Muscle of back (tissue), 13 donors: Measurements from ENCODE around the gene RNF169. TPM values are rescaled to one million over a fixed set of nuclear protein-coding genes. Genes with fewer than 3 reads are reported as not detected.

Experiments
- DNase-seq, 3 donors: peaks; one replicate each; pipeline versions ENCODE4 v3.0.0 to v3.0.0-alpha.2; 2013
- long read RNA-seq, 9 donors: transcript quantifications; one replicate each; lab custom pipeline, GENCODE V29; 2026
- polyA plus RNA-seq, 10 donors: library from polyadenylated mRNA; unstranded; fragments of 120-200 nt; gene quantifications; one replicate each; pipeline ENCODE4 v1.2.1, GENCODE V29; 2013; ENCODE audit not compliant: insufficient read length in 10 of 10

Gene RNF169, protein sequence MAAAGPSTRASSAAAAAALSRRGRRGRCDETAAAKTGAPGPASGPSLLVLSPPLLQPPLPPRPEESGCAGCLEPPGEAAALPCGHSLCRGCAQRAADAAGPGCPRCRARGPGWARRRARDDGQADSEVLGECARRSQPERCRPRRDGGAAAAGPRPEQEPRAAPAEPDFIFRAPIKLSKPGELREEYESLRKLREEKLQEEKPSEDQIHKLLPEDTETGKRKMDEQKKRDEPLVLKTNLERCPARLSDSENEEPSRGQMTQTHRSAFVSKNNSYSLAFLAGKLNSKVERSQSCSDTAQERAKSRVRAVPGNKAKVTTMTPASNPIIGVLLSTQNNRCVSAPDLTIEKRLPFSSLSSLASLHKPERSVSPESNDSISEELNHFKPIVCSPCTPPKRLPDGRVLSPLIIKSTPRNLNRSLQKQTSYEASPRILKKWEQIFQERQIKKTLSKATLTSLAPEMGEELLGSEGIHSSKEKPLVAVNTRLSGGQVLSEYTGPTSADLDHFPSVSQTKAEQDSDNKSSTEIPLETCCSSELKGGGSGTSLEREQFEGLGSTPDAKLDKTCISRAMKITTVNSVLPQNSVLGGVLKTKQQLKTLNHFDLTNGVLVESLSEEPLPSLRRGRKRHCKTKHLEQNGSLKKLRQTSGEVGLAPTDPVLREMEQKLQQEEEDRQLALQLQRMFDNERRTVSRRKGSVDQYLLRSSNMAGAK
- 10 to 100 TPM in 9 of 10 donors, 1 to 10 TPM in 1; 8.9 to 14.0 (median 12.2) TPM for polyA plus RNA-seq
- long read RNA-seq, donor 1, full-length matches to known transcripts = 3 of 3 reads
- long read RNA-seq, donor 1, partial matches to known transcripts = 0 of 3 reads
- long read RNA-seq, donor 1, other reads (novel, unspliced or antisense) = 0 of 3 reads
- long read RNA-seq, donor 2 = 0 reads
- long read RNA-seq, donor 3 = 0 reads
- long read RNA-seq, donor 4, full-length matches to known transcripts = 1 of 1 reads
- long read RNA-seq, donor 4, partial matches to known transcripts = 0 of 1 reads
- long read RNA-seq, donor 4, other reads (novel, unspliced or antisense) = 0 of 1 reads
- long read RNA-seq, donor 5, full-length matches to known transcripts = 1 of 1 reads
- long read RNA-seq, donor 5, partial matches to known transcripts = 0 of 1 reads
- long read RNA-seq, donor 5, other reads (novel, unspliced or antisense) = 0 of 1 reads
- long read RNA-seq, donor 6, full-length matches to known transcripts = 3 of 3 reads
- long read RNA-seq, donor 6, partial matches to known transcripts = 0 of 3 reads
- long read RNA-seq, donor 6, other reads (novel, unspliced or antisense) = 0 of 3 reads
- long read RNA-seq, donor 7 = 0 reads
- long read RNA-seq, donor 8, full-length matches to known transcripts = 1 of 1 reads
- long read RNA-seq, donor 8, partial matches to known transcripts = 0 of 1 reads
- long read RNA-seq, donor 8, other reads (novel, unspliced or antisense) = 0 of 1 reads
- long read RNA-seq, donor 9 = 0 reads

- DNase-seq = peak; percentile 94 to 98 (median 95)
Measured at GRCh38 chr11:74748211-74749126, at the start of gene RNF169. Gene RNF169 (plus strand): TSS chr11:74748849. CDS start chr11:74748881, 32 bp downstream.

- no peak for DNase-seq
Measured at GRCh38 chr11:74699615-74700396, 48.8 kb upstream of the RNF169 start.

GRCh38 chr11:74701351-74701750 is 47.3 kb upstream of the RNF169 start:
- DNase-seq = no peak

GRCh38 chr11:74702383-74703007 is 46.2 kb upstream of the RNF169 start:
- DNase-seq = peak; percentile 64 to 79 (median 70)

DNA sequence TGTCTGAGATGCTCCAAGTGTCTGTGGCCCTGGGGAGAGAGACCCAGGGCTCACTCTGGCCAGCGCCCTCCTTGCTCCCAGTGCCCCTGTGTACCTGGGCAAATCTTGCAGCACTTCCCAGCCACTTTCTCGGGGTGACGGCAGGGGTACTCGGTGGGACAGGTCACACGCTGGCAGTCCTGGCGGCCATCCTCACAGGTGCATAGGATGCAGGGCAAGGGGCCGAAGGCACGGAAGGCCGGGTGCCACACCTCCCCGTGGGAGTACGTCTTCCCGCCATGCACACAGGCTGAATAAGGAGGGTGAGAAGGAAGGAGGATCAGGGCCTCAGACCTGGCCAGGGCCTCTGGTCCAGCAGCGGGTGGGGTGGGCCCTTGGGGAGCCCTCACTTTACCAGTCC is 45.4 kb upstream of the RNF169 start:
- DNase-seq = no peak

- no peak for DNase-seq
Measured at GRCh38 chr11:74707182-74707581, 41.5 kb upstream of the RNF169 start.

GRCh38 chr11:74707602-74708510 is 40.8 kb upstream of the RNF169 start:
- DNase-seq = no peak

GRCh38 chr11:74709175-74709574 is 39.5 kb upstream of the RNF169 start:
- no peak for DNase-seq

DNA sequence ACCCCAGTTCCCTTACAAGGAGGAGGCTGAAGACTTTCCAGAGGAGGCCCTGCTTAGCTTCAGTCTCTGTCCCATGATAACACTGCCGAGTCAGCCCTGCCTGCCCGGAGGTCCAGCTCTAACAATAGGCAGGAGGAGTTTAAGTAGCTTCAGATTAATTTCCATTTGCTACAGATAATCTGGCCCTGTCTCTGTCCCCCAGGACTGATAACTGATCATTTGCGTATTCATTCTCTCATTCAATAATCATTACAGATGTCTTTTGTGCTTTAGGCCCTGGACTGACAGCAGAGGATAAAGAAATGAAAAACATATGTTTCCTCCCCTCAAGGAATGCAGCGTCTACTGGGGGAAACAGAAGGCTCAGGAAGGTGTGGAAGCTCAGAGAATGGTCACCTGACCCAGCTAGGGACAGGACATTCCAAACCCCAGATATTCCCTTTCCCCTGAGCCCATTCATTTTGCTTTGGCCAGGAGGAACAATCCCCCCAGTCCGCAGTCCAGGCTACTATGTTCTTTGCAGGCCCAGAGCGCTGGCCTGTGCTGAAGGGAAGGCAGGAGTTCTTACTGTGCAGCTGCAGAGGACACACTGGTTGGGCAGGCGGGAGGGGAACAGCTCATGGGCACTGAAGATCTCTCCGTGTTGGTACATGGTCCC is 38.2 kb upstream of the RNF169 start:
- DNase-seq = peak; percentile 67 to 92 (median 81)

DNA sequence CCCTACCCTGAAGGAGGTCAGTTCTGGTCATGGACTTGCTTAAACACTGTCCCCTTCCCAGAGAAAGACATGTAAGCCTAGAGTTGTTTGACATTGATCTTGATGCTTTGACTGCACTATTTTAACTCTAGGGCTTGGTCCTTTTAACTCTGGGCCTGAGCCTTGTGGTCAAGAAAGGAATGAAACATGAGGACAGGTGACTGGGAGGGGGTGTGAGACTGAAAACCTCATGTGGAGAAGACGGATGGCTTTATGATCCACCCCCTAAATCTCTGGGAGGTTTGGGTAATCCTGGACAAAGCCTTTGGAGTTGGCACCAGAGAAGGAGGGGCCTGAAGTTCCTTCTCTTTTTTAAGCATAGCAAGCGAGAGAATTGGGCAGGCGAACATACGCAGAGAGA is 35.0 kb upstream of the RNF169 start:
- DNase-seq = no peak

DNA sequence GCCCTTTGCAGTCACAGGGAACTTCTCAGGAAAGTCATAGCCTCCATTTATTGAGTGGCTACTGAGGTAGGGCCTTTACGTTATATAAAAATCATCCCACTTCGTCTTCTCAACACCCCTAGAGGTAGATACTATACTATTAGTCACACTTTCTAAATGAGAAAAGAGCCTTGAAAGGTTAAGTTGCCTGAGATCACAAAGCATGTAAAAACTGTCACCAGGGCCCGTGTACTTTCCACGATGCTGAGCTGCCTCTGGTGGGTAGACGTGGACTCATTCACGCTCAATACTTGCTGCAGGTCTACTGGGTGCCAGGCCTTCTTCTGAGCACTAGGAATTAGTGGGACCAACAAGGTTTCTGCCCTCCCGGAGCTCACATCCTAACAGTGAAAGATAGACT is 33.7 kb upstream of the RNF169 start:
- no peak for DNase-seq

- peak in 2 of 3 donors; percentile 27 to 45 for DNase-seq
Measured at GRCh38 chr11:74717221-74717969, 31.3 kb upstream of the RNF169 start.

DNA sequence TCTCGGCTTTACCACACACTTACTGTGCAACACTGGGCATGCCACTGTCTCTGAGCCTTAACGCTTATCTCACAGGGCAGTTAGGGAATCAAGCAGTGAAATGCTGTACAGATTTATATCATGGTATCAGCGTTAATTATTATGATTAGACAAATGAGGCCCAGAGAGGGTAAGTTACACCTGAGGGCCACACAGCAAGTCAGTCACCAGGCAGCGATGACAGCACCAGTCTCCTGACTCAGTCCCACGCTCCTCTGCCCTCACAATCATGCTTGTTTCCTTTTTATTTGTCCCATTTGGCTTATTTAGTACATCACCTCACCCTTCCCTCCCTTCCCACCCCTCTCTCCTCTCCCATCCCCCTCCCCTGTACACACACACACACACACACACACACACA is 29.6 kb upstream of the RNF169 start:
- no peak for DNase-seq

GRCh38 chr11:74720596-74721478 is 27.8 kb upstream of the RNF169 start:
- peak in 1 of 3 donors; percentile 45 for DNase-seq

GRCh38 chr11:74721479-74721835 is 27.2 kb upstream of the RNF169 start:
- DNase-seq = no peak

DNA sequence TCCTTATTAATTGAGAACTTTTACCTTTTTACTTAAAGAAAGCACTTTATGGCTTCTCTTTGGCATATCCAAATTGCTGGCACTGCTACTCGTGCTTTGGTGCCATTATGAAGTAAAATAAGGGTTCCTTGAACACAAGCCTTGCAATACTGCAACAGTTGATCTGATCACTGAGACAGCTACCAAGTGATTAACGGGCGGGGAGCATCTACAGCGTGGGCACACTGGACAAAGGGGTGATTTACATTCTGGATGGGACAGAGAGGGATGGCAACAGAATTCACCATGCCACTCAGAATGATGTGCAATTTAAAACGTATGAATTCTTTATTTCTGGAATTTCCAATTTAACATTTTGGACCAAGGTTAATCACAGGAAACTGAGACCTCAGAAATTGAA is 25.1 kb upstream of the RNF169 start:
- DNase-seq = no peak
